Prostate gland (tissue), 2 donors: Measurements from ENCODE around the gene OLFML1. TPM values are rescaled to one million over a fixed set of nuclear protein-coding genes. Genes with fewer than 3 reads are reported as not detected.
"Not testable (repeated sequence)": the region's sequence is repeated elsewhere in the genome, so short reads cannot be mapped to it uniquely, and the experiment has no call there.

Source experiments
- DNase-seq: peaks from one replicate; pipeline ENCODE4 v3.0.0-alpha.2; 2019; ENCODE audit warnings: low spot score
- H3K27ac ChIP-seq, 2 donors: fragments of 200-600 bp; sonication (generic); 2 replicates each; pipeline ENCODE4 v1.5.1; 2017 to 2019
- H3K27me3 ChIP-seq: fragments of 200-600 bp; sonication (generic); replicated peaks from 2 replicates; pipeline ENCODE4 v1.5.1; 2019; ENCODE audit not compliant: insufficient read depth
- H3K36me3 ChIP-seq, 2 donors: fragments of 200-600 bp; sonication (generic); 1 replicate in 1 of 2; 2 replicates in 1 of 2; pipeline versions ENCODE4 v1.5.1 to v1.8.1; 2017 to 2019
- H3K4me1 ChIP-seq: fragments of 200-600 bp; sonication (generic); replicated peaks from 2 replicates; pipeline ENCODE4 v1.5.1; 2019
- H3K4me3 ChIP-seq, 2 donors: fragments of 200-600 bp; sonication (generic); 2 replicates each; pipeline ENCODE4 v1.5.1; 2017 to 2019
- H3K9me3 ChIP-seq: fragments of 200-600 bp; sonication (generic); 2 replicates; pipeline ENCODE4 v1.5.1; 2017
- POLR2A ChIP-seq: fragments of 450-650 bp; IDR thresholded peaks from one replicate; pipeline ENCODE4 v1.6.1; 2016; ENCODE audit warnings: antibody characterized with exemption, mild to moderate bottlenecking
- POLR2AphosphoS5 ChIP-seq: sonication (generic); formaldehyde crosslinking; IDR thresholded peaks from one replicate; pipeline ENCODE4 v1.6.1; 2017; ENCODE audit warnings: antibody characterized with exemption
- WGBS: methylation state at CpG from one replicate; pipeline ENCODE4 v1.1.5; 2018; 5-methylcytosine and 5-hydroxymethylcytosine counted together
- intact Hi-C: fragments of 100-400 bp; cut with DNase I; formaldehyde crosslinking; loops from one replicate; pipeline ENCODE4 v1.14.2; 2022
- total RNA-seq, 2 donors: library from RNA; depleted of rRNA; stranded (reverse); fragments of >200 nt; gene quantifications; one replicate each; pipeline ENCODE4 v1.1.0, GENCODE V29; 2016
- TF ChIP-seq, protein P1 (sequence below), 4 experiments: fragments of 200-600 bp in 2 of 4; fragments of 450-650 bp in 2 of 4; sonication (generic) in 2 of 4; IDR thresholded peaks; 1 replicate in 3 of 4; 2 replicates in 1 of 4; pipeline ENCODE4 v1.5.1; 2016 to 2019; ENCODE audit warnings: antibody characterized with exemption in 4 of 4, mild to moderate bottlenecking in 2 of 4, moderate library complexity in 2 of 4

The OLFML1 gene
- total RNA-seq, 2 donors from 2014 or later, result 3.5 to 4.4 TPM

- Histone ChIP-seq H3K36me3 (no peaks in the 10 kb centered on the region), H3K9me3 (no peaks in the 10 kb centered on the region), H3K27ac (no peak overlapping the region), H3K4me1 (peaks cover 10% of the 10 kb centered on the region), H3K27me3 (no peaks in the 10 kb centered on the region), H3K4me3 (no peak overlapping the region)
- 82% methylated on average over 12 of the region's 12 CpGs for WGBS
- TF ChIP-seq POLR2AphosphoS5 (no peak), POLR2A (no peak)
- TF ChIP-seq, protein P1, sequence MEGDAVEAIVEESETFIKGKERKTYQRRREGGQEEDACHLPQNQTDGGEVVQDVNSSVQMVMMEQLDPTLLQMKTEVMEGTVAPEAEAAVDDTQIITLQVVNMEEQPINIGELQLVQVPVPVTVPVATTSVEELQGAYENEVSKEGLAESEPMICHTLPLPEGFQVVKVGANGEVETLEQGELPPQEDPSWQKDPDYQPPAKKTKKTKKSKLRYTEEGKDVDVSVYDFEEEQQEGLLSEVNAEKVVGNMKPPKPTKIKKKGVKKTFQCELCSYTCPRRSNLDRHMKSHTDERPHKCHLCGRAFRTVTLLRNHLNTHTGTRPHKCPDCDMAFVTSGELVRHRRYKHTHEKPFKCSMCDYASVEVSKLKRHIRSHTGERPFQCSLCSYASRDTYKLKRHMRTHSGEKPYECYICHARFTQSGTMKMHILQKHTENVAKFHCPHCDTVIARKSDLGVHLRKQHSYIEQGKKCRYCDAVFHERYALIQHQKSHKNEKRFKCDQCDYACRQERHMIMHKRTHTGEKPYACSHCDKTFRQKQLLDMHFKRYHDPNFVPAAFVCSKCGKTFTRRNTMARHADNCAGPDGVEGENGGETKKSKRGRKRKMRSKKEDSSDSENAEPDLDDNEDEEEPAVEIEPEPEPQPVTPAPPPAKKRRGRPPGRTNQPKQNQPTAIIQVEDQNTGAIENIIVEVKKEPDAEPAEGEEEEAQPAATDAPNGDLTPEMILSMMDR (IDR thresholded peaks at IDR 0.05), result no peak
- intact Hi-C loops, result no loop called here
- DNase-seq, result no peak
Observed at GRCh38 chr11:7516475-7516874, 31.2 kb downstream of the OLFML1 start.

DNA sequence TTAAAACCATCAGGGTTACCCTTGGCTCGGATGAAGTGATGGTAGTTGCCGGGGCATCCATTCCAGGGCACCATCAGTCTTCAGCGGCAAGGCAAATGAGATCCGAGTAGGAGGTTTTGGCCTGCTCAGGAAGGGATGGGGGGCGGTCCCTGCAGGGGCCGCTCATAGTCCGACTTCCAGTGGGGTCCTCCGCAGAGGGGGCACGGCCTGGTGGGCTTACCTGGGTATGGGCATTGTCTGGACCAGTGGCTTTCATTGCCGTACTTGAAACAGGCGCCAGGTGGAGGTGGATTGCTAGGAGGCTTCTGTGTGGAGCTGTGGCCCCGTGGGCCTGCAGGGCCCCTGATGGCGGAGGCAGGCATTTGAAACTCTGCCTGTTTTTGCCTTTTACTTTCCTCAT is 32.4 kb downstream of the OLFML1 start:
- H3K27me3 ChIP-seq, intact Hi-C loops, H3K9me3 ChIP-seq, H3K36me3 ChIP-seq, H3K27ac ChIP-seq, H3K4me3 ChIP-seq, H3K4me1 ChIP-seq, DNase-seq: not testable (repeated sequence)
- 98% methylated on average over 13 of the region's 13 CpGs for WGBS

GRCh38 chr11:7518811-7519562 is 33.7 kb downstream of the OLFML1 start:
- Histone ChIP-seq H3K4me3 (no peak overlapping the region), H3K4me1 (no peaks in the 10 kb centered on the region), H3K36me3 (no peaks in the 10 kb centered on the region), H3K9me3 (no peaks in the 10 kb centered on the region), H3K27ac (no peak overlapping the region), H3K27me3 (no peaks in the 10 kb centered on the region)
- intact Hi-C loops, result no loop called here
- WGBS, result 91% methylated on average over 23 of the region's 23 CpGs
- DNase-seq, result no peak
- no peak for TF ChIP-seq POLR2AphosphoS5
- no peak for TF ChIP-seq POLR2A
- TF ChIP-seq, protein P1 (IDR thresholded peaks at IDR 0.05), result no peak

DNA sequence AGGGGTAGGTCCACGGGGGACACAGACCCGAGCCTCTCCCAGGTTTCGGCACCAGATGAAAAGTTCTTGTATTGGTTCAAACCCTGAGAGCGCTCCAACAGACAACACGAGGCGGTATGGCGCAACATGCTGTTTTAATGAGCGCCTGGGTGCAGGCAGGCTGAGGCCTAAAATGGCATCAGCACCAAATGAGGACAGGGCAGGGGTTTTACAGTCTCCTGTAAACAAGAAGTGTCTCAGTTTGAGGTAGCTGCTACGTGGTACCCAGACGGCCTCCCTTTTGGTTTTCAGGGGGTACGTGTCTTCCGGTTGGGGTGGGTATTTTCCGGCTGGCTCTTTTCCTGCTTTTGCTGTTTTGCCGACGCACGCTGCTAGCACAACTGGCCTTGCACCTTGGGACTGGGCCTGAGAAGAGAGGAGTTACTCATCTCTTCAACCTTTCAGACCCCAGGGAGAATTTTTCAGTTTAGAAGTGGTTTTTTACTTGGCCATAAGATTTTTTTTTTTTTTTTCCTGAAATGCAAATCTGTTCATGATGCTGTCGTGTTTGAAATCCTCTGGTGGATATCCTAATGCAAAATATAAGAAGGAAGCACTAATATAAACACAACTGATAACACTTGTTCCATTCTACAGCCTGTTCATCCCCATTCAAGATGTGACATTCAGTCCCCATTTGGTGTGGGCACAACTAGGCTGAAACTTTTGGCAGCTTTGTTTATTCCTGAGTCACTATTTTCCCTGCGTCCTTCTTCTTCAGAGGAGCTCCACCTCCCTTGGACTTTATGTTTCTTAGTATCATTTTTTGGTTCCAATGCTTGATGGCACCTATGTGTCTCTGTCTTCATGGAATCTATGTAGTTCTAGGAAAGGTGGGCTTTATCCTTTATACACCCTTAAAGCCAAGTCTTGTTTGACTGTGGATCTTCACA is 35.0 kb downstream of the OLFML1 start:
- Histone ChIP-seq H3K27me3 (no peaks in the 10 kb centered on the region), H3K4me1 (no peaks in the 10 kb centered on the region), H3K9me3 (no peaks in the 10 kb centered on the region), H3K36me3 (no peaks in the 10 kb centered on the region), H3K4me3 (no peak overlapping the region), H3K27ac (no peak overlapping the region)
- WGBS, result 81% methylated on average over 18 of the region's 18 CpGs
- TF ChIP-seq, protein P1 (IDR thresholded peaks at IDR 0.05), result no peak
- no peak for TF ChIP-seq POLR2A
- intact Hi-C loops, result no loop called here
- DNase-seq, result no peak

DNA sequence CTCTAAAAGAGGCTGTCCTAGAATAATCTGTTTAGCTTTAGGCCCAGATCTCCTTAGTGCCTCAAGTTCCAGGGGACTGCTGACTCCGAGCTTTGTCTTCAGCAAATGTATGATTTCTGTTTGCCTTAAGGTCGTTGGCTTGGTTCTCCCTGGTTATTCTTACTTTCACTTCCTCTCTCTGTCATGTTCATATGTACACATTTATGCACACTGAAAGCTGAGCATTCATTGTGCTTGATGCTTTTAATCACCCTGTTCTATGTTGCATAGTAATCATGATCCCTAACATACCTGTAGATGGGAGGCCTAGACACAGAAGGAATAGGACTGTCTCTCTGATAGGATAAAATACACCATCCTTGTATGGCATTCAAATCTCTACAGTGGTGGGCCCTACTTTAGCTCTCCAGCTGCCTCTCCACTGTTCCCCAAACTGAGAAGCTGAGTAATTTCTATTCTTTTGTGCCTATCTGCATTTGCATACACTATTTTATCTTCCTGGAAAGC is 35.7 kb downstream of the OLFML1 start:
- no peaks in the 10 kb centered on the region for H3K36me3 ChIP-seq
- H3K4me3 ChIP-seq, result no peak overlapping the region
- WGBS, result 0% methylated on average over 2 of the region's 2 CpGs
- H3K9me3 ChIP-seq, result no peaks in the 10 kb centered on the region
- no peak overlapping the region for H3K27ac ChIP-seq
- intact Hi-C loops, result no loop called here
- H3K4me1 ChIP-seq, result no peaks in the 10 kb centered on the region
- TF ChIP-seq POLR2AphosphoS5 (peak; percentile 5), POLR2A (no peak)
- DNase-seq, result no peak
- H3K27me3 ChIP-seq, result no peaks in the 10 kb centered on the region
